ENCODE data around the gene ARID2.

Gene ARID2

DNA sequence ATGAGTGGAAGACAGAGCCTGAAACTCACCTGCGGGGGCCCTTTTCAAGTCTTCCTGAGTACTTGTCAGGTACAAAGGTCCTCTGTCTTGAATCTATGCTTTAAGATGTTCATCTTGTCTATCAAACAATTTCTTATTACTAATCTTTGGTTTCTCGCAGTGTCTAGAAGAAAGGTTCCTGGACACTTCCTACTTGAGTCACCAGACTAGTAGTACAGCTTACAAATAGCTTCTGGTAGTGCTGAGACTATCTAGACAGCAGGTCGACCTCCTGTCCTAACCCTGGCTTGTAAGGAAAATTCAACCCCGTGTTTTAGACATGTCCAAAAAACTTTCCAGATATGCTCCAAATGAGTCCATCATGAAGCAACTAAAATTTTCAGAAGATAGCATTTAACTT is 11.2 kb upstream of the ARID2 start:
- in situ Hi-C loops (cut with MboI; ENCODE audit: low sequenced_read_pairs), result no loop called here

- in situ Hi-C loops (cut with MboI; ENCODE audit: low sequenced_read_pairs), result no loop called here
These were observed 9.4 kb upstream of the ARID2 start for GRCh38 chr12:45720069-45720468.

DNA sequence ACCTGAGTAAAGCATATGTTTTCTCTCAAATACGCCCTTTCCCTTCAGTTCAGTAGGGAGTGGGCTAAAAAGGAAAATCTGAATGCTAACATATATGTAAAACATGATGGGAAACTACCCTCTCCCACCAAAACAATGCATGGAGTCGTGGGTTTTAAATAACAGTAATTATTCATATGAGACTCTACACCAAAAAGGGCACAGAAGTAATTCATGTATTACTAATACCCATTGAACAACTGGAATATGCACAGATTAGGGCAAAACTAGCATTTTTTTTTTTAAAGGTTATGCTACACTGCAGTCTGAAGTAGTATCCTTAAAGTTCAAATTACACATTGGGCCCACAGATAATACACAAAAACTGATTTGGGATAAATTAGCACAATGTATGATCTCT is 8.1 kb upstream of the ARID2 start:
- in situ Hi-C loops (cut with MboI; ENCODE audit: low sequenced_read_pairs), result no loop called here

DNA sequence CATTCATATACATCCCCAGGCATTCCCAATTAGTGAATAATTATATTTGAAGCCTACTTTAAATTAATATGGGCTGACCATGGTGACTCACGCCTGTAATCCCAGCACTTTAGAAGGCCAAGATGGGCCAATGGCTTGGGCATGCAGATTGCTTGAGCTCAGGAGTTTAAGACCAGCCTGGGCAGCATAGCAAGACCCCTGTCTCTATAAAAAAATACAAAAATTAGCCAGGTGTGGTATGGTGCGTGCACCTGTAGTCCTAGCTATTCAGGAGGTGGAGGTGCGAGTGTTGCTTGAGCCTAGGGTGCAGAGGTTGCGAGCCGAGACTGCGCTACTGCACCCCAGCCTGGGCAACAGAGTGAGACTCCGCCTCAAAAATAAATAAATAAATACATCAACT is 7.6 kb upstream of the ARID2 start:
- in situ Hi-C loops (cut with MboI; ENCODE audit: low sequenced_read_pairs), result no loop called here

DNA sequence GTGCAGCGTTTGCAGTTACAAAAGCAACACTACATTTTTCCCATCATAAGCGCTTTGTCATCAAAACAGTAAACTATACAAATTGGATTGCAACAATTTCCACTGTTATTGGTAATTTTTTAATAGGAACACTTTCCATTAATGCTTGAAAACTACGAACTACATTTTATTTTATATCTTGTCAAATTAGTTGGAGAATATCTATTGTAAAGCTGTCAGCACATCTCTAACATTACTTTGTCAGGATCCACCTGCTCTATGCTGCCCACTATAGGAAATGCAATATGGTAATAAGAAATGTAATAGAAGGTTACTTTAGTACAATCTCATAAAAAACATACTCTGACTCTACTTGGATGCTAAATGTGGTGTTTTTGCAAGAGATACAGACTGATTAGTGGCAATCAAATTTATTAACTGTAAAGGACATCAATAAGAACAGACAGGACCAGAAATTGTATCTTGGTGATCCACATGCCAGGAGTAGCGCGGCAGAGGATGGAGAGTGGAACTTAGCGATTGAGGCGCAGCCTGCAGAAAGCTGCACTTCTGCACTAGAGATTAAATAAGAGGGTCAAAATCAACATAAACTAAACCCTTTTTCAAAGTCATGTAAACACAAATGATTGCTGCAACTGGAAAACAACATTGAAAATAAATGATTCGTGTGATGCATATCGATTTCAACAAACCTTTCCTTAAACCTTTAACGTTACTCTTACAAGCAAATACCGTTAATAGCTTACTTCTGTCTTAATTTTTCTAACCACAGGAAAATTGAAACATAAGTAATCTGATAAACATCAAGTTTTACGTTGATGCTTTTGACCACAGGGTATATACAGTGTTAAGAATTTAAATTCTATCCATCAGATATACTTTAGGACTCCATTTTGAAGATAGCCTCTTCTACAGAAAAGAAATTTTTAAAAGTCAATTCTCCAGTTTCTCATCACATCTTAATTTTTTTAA is 3.6 kb upstream of the ARID2 start:
- in situ Hi-C loops (cut with MboI; ENCODE audit: low sequenced_read_pairs), result loop anchor here (25.0 kb wide), 1 partner anchor 564 kb away; no protein-coding TSS in a partner anchor

GRCh38 chr12:45726603-45727300 is 2.8 kb upstream of the ARID2 start:
- in situ Hi-C loops (cut with MboI; ENCODE audit: low sequenced_read_pairs), result loop anchor here (25.0 kb wide), 1 partner anchor 564 kb away; no protein-coding TSS in a partner anchor

DNA sequence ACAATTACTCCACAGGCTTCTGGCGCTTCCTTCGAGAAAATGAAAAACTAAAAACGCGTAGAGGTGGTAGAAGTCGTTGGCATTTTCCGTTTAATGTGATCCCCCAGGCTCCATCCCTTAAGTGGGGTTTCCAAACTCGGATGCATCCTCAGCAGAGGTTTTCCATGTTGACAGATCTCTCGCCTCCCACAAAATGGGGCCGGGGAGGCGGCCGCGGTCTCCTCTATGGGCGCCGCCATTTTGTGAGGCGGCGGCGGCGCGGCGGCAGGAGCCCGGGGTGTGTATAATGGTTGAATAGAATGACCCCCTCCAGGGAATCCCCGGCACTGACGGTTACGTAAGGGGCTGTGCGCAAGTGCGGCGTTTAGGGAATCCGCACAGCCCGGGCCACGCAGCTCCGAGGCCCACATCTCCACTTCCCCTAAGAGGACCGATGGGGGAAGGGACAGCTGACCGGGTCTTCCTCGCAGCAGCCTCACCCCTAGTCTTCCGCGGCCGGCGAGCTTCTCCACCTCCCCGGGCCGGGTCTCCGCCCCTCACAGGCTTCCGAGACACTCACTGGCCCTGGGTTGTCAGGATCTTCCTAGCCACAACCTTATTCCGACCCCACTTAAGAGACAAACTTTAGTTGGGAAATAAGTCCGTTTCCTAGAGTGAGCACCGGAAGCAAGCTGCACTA is 2.1 kb upstream of the ARID2 start:
- in situ Hi-C loops (cut with MboI; ENCODE audit: low sequenced_read_pairs), result loop anchor here (25.0 kb wide), 1 partner anchor 565 kb away; no protein-coding TSS in a partner anchor

GRCh38 chr12:45727980-45728629 is 1.4 kb upstream of the ARID2 start:
- in situ Hi-C loops (cut with MboI; ENCODE audit: low sequenced_read_pairs), result loop anchor here (25.0 kb wide), 1 partner anchor 566 kb away; no protein-coding TSS in a partner anchor

DNA sequence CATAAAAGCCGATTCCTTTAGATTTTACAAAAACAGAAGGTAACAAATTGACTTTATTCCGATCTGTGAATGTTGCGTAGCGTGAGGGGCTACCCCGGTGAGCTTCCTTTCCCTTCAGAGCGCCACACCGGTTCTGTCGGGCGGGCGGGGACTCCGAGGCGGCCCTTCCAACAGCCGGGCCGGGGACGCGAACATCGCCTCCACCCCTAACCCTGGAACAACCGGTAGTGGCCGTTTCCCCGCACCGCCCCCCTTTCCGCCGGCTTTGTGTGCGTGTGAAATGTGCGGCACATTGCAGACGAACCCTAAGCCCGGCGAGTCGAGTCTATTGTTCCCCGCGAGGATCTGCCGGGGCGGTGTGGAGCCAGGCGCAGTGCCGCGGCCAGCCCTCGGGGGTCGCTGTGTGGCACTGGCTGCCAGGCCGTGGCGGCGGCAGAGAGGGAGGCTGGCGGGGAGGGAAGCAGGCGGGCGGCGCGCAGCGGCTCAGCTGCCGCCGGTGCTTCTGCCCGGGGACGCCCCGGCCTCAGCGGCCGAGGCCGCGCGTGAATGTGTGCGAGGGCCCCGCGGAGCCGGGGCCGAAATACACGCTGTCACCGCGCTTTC is 775 bp upstream of the ARID2 start:
- in situ Hi-C loops (cut with MboI; ENCODE audit: low sequenced_read_pairs), result loop anchor here (25.0 kb wide), 1 partner anchor 566 kb away; no protein-coding TSS in a partner anchor

GRCh38 chr12:45730084-45730347 is 510 bp downstream of the ARID2 start:
- in situ Hi-C loops (cut with MboI; ENCODE audit: low sequenced_read_pairs), result loop anchor here (25.0 kb wide), 1 partner anchor 568 kb away; no protein-coding TSS in a partner anchor

- in situ Hi-C loops (cut with MboI; ENCODE audit: low sequenced_read_pairs), result loop anchor here (25.0 kb wide), 1 partner anchor 568 kb away; no protein-coding TSS in a partner anchor
These were observed 1.1 kb downstream of the ARID2 start for GRCh38 chr12:45730348-45731189.

DNA sequence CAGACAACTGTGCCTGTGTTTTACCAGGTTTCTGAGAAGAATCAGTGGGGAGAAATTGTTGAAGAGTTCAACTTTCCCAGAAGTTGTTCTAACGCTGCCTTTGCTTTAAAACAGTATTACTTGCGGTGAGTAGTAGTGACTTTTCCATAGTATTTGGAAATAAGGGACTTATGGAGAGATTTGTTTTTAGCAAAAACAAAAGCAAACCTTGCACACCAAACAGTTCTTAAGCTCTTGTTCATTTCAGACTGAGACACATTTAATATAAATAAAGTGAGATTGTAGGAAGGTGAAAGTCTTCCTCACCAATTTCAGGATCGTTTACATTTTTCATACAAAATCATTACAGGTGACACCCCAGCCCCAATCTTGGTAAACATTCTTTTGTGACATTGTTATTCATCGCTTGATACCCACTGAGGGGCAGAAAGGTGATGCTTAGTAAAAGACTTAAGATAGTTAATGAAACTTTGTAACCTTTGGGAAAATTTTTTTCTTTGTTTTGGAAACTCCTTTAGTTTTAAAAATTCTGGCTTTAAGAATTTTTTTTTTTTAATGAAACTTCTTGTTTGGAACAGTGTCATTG is 1.8 kb downstream of the ARID2 start:
- in situ Hi-C loops (cut with MboI; ENCODE audit: low sequenced_read_pairs), result loop anchor here (25.0 kb wide), 1 partner anchor 569 kb away; no protein-coding TSS in a partner anchor

DNA sequence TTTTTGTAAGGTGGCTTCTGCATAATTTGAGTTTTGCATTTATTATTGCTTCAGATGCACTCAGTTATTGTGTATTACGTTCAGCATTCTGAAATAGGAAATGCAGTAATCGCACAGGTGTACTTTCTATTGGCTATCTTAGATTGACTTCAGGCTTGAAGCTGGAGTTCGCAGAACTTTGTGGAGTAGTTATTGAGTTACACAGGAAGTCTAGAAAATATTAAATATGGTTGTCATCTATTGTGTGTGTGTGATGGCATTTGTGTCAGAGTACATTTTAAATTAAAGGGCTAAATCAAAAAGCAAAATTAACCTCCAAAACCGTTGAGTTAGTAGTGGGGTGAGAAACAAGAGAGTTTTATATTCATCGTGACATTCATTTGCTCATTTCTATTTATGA is 2.7 kb downstream of the ARID2 start:
- in situ Hi-C loops (cut with MboI; ENCODE audit: low sequenced_read_pairs), result loop anchor here (25.0 kb wide), 1 partner anchor 570 kb away; no protein-coding TSS in a partner anchor

GRCh38 chr12:45732936-45733335 is 3.4 kb downstream of the ARID2 start:
- in situ Hi-C loops (cut with MboI; ENCODE audit: low sequenced_read_pairs), result loop anchor here (25.0 kb wide), 1 partner anchor 571 kb away; no protein-coding TSS in a partner anchor

GRCh38 chr12:45737638-45738037 is 8.1 kb downstream of the ARID2 start:
- in situ Hi-C loops (cut with MboI; ENCODE audit: low sequenced_read_pairs), result loop anchor here (25.0 kb wide), 1 partner anchor 575 kb away; no protein-coding TSS in a partner anchor

DNA sequence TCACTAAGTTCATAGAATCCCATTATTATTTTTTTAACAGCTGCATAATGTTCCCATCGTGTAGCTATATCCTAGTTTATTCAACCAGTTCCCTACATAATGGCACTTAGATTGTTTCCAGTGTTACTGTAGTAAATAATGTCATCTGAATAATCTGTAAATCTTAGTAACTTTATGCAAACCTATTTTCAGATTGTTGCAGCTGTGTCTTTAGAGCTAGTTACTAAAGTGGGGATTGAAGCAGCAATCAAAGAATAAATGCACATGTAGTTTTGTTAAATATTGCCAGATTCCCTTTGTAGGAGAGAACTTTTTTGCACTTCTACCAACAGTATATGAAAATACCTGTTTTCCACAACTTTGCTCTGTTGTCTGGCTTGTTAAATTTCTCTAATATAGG is 13.1 kb downstream of the ARID2 start:
- in situ Hi-C loops (cut with MboI; ENCODE audit: low sequenced_read_pairs), result loop anchor here (25.0 kb wide), 1 partner anchor 580 kb away; no protein-coding TSS in a partner anchor

DNA sequence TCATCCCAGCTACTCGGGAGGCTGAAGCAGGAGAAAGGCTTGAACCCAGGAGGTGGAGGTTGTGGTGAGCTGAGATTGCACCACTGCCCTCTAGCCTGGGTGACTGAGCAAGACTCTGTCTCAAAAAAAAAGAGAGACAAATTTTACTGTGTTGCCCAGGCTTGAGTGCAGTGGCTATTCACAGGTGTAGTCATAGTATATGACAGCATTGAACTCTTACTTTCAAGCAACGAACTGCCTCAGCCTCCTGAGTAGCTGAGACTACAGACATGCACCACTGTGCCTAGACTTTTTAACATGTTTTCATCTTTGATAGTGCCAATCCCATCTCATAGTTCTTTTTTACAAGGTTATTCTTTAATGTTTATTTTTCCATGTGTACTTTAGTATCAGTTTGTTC is 13.7 kb downstream of the ARID2 start:
- in situ Hi-C loops (cut with MboI; ENCODE audit: low sequenced_read_pairs), result loop anchor here (25.0 kb wide), 1 partner anchor 581 kb away; no protein-coding TSS in a partner anchor

DNA sequence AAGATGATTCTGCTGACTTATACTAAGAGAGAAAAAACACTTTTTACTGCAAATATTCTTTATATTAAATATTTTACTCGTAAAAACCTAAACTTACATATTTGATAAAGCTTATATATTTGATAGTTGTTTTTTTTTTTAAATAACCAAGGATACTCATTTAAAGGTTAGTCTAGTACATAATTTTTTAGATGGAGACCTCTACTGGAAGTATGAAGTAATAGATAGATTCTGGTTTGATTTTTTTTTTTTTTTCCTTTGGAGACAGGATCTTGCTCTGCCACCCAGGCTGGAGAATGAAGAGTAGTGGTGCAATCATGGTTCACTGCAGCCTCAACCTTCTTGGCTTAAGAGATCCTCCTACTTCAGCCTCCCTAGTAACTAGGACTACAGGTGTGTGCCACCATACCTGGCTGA is 16.4 kb downstream of the ARID2 start:
- in situ Hi-C loops (cut with MboI; ENCODE audit: low sequenced_read_pairs), result loop anchor here (25.0 kb wide), 1 partner anchor 584 kb away; no protein-coding TSS in a partner anchor
